ENCODE data around the gene MAMLD1.

Gene MAMLD1

GRCh38 chrX:150409486-150409885 lies 46.4 kb downstream of the MAMLD1 start:
- no peak for DNase-seq

DNA sequence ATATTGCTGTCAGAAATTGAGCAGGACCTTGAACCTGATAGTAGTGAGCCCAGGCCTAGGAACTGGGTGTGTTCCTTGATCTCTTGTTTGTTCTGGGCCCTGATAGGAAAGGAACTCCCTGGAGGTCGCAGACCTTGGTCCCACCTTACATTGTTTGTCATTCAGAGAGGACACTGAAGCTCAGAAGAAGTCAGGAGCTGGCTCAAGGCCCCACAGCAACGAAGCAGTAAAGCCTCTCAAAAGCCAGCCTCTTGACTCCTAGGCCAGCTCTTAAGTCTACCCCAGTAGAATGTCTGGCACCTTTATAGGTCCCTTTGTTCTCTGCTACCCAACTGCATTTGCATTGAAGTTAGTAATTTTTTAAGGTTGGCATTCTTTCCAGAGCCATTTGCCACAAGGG lies 46.8 kb downstream of the MAMLD1 start:
- no peak for DNase-seq

- DNase-seq, result no peak
Measured at GRCh38 chrX:150410513-150410912, 47.4 kb downstream of the MAMLD1 start.

DNA sequence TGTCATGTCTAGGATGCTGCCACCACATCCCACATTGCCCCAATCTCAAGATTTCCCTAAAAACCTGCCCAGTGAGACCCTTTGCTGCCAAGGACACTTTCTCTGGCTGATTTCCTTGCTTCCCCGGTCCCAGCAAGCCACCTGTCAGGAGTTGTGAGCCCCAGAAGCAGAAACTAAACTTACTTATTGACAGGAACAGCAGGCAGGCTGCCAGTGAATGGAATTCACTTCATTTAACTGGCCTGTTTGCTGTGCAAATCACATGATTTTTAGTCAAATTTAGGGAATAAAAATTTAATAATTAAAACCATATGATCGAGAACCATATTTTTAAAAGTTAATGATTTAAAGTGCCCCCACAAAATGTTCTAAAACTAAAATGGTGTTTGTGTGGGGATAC lies 48.5 kb downstream of the MAMLD1 start:
- DNase-seq, result no peak

GRCh38 chrX:150414228-150414627 lies 51.1 kb downstream of the MAMLD1 start:
- DNase-seq, result no peak

GRCh38 chrX:150416469-150416868 lies 53.4 kb downstream of the MAMLD1 start:
- no peak for DNase-seq

- no peak for DNase-seq
Measured at GRCh38 chrX:150421816-150422215, 58.7 kb downstream of the MAMLD1 start.

- DNase-seq, result no peak
Measured at GRCh38 chrX:150429594-150429993, 66.5 kb downstream of the MAMLD1 start.

DNA sequence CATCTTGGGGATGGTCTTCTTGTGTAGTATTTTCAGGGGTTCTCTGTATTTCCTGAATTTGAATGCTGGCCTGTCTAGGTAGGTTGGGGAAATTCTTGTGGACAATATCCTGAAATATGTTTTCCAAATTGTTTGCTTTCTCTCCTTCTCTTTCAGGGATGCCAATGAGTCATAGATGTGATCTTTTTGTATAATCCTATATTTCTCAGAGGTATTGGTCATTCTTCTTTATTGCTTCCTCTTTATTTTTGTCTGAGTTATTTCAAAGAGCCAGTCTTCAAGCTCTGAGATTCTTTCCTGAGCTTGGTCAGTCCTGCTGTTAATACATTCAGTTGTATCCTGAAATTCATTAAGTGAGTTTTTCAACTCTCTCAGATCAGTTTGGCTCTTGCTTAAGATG lies 73.1 kb downstream of the MAMLD1 start:
- no peak for DNase-seq

DNA sequence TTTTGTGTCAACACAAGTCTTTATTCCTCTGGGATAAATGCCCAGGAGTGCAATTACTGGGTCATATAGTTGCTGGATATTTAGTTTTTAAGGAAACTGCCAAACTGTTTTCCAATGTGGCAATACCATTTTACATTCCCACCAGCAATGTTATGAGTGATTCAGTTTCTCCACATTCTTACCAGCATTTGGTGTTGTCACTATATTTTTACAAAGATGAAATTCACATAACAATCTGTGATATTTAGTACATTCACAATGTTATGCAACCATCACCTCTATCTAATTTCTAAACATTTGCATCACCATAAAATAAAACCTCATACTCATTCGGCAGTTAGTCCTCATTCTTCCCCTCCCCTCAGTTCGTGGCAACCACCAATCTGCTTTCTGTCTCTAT lies 75.0 kb downstream of the MAMLD1 start:
- DNase-seq, result no peak

- no peak for DNase-seq
Measured at GRCh38 chrX:150446151-150446550, 83.0 kb downstream of the MAMLD1 start.

DNA sequence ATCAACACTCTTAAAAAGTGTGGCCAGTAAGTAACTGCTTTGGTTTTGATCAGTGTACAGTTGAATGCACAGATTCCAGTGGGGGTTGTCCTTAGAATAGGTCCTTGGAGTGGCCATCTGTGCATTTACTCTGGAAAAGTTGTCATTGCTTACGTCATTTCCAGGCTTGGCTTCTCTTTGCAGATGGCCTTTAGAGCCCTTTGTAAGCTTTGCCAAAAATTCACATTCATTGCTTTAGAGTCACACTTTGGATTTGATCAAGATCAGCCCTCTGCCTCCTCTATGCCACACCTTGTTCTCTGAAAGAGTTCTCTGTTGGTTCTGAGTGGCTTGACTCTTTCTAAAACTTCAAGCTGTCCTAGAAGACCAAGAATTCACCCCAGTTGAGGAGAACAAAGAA lies 83.9 kb downstream of the MAMLD1 start:
- DNase-seq, result no peak

DNA sequence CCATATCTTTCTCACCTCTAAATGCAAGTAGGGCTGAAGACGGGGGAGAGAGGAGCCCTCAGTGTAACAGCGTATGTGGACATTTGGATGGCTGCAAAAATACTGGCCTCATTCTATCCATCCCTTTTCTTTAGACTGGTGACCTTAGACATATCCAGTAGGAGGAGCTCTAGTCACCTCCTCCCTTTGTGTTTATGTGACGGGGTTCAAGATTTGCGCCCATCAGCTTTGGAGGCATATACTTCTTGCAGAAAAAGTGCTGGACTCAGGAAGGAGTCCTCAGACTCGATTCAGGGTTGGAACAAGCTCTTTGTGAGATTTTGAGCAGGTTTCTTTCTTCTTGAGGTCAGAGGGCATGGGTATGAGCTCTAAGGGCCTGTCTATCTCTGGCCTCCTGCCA lies 86.2 kb downstream of the MAMLD1 start:
- DNase-seq, result no peak

DNA sequence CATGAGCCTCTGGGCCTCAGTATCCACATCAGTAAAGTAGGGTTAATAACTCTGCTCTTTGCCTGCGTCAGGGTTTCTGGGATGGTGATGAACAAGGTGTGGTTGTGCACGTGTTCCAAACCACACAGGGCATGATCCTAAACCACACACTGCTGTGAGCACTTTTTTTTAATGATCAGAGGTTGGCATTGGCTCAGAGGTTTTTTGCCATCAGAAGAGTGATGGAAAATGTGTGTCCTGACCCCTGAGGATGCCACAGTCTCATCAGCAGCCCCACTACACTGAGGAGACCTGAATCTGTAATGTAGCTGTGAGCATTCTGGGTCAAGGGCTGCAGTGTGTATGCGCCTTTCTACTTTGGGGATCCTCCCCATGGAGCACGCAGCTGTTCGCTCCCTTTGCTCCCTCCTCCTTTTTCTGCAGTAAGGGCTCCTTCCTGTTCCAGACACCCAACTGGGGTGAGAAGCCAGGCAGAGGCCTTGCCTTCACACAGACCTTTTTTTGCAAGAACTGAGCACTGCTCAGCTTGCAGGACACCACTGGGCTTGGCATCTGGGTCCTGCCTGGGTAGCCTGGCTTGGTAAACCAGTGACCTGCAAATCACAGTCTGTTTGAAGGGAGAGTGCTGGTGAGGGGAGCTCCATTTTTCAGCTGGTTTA lies 87.5 kb downstream of the MAMLD1 start:
- DNase-seq, result no peak

DNA sequence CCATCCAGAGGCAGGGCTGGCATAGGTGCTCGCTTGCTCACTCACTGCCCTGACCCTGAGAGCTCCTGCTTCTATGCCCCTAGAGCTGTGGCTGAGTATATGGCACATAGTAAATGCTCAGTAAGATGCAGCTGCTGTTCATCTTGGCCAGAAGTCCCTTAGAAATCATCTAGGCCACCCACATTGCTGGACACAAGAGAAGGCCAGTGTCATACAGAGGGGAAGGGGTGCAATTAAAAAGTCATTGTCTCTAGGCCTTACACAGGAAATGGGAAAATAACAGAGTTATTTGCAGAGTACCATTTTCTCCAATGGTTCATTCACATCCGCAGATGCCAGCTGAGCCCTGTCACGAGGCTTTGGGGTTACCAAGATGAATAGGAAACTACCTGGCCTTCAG lies 88.8 kb downstream of the MAMLD1 start:
- no peak for DNase-seq

DNA sequence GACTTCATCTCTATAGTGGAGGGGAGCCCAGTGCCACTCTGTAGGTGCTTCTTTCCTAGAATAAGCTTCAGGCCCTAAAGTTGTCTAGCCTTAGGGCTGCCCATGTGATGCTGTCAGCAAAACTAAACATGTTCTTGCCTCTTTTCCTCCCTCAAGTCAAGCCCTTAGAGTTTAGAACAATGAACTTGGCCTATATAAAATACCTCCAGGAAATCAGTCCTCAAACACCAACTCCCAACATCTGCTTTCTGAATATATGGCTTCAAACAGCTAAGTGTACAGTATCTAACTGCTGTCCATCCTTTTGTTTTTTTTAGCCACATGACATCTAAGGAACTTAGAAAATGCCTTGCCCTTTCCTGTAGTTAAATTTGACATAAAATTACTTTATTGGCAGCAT lies 91.0 kb downstream of the MAMLD1 start:
- no peak for DNase-seq

DNA sequence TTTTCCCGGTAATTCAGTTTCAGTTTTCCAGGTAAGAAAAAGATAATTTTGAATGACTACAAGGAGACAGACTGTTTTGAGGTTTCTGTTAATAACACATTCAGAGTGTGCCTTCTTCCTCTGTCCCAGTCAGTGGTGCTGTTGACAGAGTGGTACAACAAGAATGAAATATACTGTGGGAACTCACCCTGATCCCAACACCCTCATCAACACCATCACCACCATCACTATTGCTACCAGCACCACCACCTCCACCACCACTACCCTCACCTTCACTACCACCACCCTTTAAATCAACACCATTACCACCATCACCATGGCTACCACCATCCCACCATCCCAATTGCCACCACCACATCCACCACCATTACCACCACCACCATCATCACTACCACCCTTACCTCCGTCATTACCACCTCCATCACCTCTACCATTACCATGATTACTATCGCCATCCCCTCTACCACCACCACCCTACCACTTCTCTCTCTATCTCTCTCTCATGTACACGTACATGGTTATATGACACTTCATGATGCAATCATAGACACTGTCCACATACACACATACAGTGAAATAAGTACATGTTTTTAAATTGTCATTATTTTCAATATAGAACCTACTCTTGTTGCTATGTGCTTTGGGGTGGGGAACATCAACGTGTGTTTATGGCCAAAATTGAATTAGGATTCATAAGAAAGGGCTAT lies 91.5 kb downstream of the MAMLD1 start:
- DNase-seq, result no peak

GRCh38 chrX:150455215-150455608 lies 92.1 kb downstream of the MAMLD1 start:
- no peak for DNase-seq

- peak; percentile 42 for DNase-seq
Measured at GRCh38 chrX:150456466-150456865, 93.3 kb downstream of the MAMLD1 start.

- DNase-seq, result no peak
Measured at GRCh38 chrX:150456941-150457340, 93.8 kb downstream of the MAMLD1 start.

DNA sequence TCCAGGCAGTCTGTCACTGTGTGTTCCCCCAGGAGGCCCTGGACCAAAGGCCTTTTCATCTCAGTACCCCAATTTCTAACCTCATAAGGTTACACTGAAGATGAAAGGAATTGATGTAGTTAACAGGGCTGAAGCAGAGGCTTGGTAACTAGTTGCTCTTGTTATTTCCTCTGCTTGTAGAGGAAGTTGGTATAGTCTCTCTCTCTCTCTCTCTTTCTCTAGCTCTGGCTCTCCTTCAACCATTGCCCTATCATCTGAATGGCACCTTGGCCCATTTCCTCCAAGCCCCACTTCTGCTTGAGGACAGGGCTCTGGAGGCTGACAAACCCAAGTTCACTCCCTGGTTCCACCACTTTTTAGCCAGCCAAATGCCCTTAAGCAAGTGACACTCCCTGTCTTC lies 96.1 kb downstream of the MAMLD1 start:
- no peak for DNase-seq

DNA sequence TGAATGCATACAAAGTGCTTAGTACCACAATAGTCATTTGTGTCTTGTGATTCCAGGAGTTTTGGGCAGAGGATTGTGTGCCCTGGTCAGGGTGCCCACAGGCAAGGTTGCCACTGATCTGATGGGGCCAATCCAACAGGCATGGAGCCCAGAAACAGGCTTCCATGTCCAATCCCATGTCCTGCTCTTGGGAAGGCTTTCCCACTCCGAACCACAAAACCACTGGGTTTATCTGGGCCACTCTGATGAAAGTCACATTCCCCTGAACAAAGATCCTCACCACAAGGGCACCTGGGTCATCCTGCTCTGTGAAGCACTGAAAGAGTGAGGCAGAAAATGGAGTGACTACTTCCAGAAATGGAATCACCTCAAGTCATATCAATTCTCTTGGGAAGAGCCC lies 96.9 kb downstream of the MAMLD1 start:
- DNase-seq, result no peak

- DNase-seq, result no peak
Measured at GRCh38 chrX:150460781-150461180, 97.7 kb downstream of the MAMLD1 start.

DNA sequence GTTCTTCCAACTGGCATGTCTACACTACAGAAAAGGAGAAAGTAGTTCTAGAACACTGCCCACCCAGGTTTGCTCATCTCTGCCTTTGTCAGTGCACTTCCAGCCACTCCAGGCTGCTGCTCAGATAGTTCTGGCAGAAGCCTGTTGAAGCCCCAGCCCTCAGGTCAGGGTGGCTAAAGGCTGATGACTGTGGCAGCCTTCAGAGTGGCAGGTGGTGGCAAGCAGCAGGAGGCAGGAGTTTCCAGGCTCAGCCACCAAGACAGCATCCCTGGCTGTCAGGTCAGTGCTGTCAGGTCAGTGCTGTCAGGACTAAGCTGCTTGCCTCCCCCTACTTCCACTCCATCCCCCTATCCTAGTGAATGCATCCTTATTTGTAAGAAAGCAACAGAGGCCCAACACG lies 100.4 kb downstream of the MAMLD1 start:
- DNase-seq, result no peak

GRCh38 chrX:150464001-150464400 lies 100.9 kb downstream of the MAMLD1 start:
- no peak for DNase-seq
